HG03108 (cell line): ENCODE measurements around the gene PAK4.
"Not testable (repeated sequence)": the region's sequence is repeated elsewhere in the genome, so short reads cannot be mapped to it uniquely, and the experiment has no call there.

Source experiments
- ATAC-seq: cut with Tn5 transposase; IDR thresholded peaks from one replicate; pipeline ENCODE4 v1.9.1; 2021; ENCODE audit warnings: moderate library complexity; ENCODE audit not compliant: unreplicated experiment

The PAK4 gene

GRCh38 chr19:39200066-39200802 is 74.6 kb downstream of the PAK4 start:
- no peak for ATAC-seq

- no peak for ATAC-seq
Measured at GRCh38 chr19:39200803-39201115, 75.2 kb downstream of the PAK4 start.

- no peak for ATAC-seq
Measured at GRCh38 chr19:39202998-39203355, 77.4 kb downstream of the PAK4 start.

- no peak for ATAC-seq
Measured at GRCh38 chr19:39203372-39204341, 78.1 kb downstream of the PAK4 start, which contains the start of gene SYCN. Gene SYCN (minus strand): TSS chr19:39204263. CDS start chr19:39204254, 9 bp downstream.

GRCh38 chr19:39205449-39205764 is 79.8 kb downstream of the PAK4 start:
- no peak for ATAC-seq

GRCh38 chr19:39206122-39206521 is 80.5 kb downstream of the PAK4 start:
- no peak for ATAC-seq

GRCh38 chr19:39207293-39207836 is 81.8 kb downstream of the PAK4 start:
- ATAC-seq: no peak

GRCh38 chr19:39208175-39208795 is 82.7 kb downstream of the PAK4 start:
- ATAC-seq: no peak

- ATAC-seq: no peak
Measured at GRCh38 chr19:39209196-39209595, 83.6 kb downstream of the PAK4 start.

GRCh38 chr19:39211731-39212374 is 86.3 kb downstream of the PAK4 start:
- no peak for ATAC-seq

GRCh38 chr19:39212375-39212742 is 86.8 kb downstream of the PAK4 start:
- ATAC-seq: no peak

GRCh38 chr19:39215323-39215722 is 89.7 kb downstream of the PAK4 start:
- not testable (repeated sequence) for ATAC-seq

GRCh38 chr19:39217094-39217493 is 91.5 kb downstream of the PAK4 start:
- no peak for ATAC-seq

GRCh38 chr19:39218230-39219007 is 92.8 kb downstream of the PAK4 start:
- ATAC-seq: no peak

- not testable (repeated sequence) for ATAC-seq
Measured at GRCh38 chr19:39219108-39219507, 93.5 kb downstream of the PAK4 start.

GRCh38 chr19:39223703-39224279 is 98.2 kb downstream of the PAK4 start:
- ATAC-seq: no peak

GRCh38 chr19:39224910-39225309 is 99.3 kb downstream of the PAK4 start:
- ATAC-seq: no peak
